Prostate gland (tissue), 2 donors: ENCODE results near the gene PLOD3.

Source experiments
- CTCF ChIP-seq, 4 experiments: fragments of 200-600 bp in 2 of 4; fragments of 450-650 bp in 2 of 4; sonication (generic) in 2 of 4; IDR thresholded peaks; 1 replicate in 3 of 4; 2 replicates in 1 of 4; pipeline ENCODE4 v1.5.1; 2016 to 2019; ENCODE audit warnings: antibody characterized with exemption in 4 of 4, mild to moderate bottlenecking in 2 of 4, moderate library complexity in 2 of 4
- POLR2A ChIP-seq: fragments of 450-650 bp; IDR thresholded peaks from one replicate; pipeline ENCODE4 v1.6.1; 2016; ENCODE audit warnings: antibody characterized with exemption, mild to moderate bottlenecking

- TF ChIP-seq CTCF (IDR thresholded peaks at IDR 0.05) (no peak), POLR2A (no peak)
Measured at GRCh38 chr7:101216001-101216859, 1.2 kb downstream of the PLOD3 start.
